GM21528 (cell line): ENCODE data around the gene GPRC5D.

Source experiments
- ATAC-seq: cut with Tn5 transposase; IDR thresholded peaks from one replicate; pipeline ENCODE4 v1.9.1; 2021; ENCODE audit warnings: mild to moderate bottlenecking, moderate library complexity; ENCODE audit not compliant: unreplicated experiment, low FRiP score

The GPRC5D gene

DNA sequence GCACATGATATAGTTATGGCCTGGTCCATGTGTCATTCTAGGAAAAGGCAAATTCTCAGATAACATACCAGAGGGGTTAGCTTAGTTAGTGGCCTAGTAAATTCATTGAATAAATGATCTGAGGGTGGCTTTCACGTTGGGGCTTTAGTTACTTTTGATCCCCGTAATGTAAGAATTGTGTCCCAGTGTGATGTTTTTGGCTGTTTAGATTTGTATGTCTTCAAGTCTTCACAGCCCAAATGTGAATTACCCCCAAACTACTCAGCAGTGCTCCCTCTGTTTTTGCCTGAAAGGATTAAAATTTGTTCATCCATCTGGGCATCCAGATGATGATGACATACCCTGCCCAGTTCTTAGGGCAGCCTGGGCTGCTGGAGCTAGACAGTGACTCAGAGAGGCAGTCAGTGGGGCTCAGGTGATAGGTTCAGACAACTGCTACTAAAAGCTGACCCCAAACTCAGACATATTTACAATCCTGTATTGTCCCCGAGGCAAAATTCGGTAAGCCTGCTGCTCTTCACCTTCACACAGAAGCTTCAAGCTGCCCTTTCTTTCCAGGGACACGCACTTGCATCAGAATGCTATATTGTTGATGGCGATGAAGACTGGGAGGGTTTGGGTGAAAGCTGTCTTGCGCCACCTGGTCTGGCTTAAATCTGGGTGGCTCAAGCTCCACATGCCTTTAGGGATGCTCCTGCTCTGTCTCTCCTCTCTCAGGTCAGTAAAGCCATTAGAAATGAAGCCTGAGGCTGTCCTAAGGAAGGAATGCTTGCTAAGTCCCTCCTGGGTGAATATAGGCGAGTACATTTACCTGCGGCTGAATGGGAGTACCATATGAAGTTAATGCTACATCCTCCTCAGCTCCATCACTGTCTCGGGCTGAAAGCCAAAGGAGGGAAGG lies 10.3 kb downstream of the GPRC5D start:
- ATAC-seq, result no peak

DNA sequence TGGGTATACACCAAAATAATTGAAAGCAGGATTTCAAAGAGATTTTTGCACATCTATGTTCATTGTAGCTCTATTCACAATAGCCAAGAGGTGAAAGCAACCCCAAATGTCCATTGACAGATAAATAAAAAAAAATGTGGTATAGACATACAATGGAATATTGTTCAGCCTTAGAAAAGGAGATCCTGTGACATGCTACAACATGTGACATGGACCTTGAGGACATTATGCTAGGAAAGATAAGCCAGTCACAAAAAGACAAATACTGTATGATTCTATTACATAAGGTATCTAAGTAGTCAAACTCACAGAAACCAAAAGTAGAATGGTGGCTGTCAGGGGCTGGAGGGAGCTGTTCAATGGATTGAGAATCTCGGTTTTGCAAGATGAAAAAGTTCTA lies 12.1 kb downstream of the GPRC5D start:
- no peak for ATAC-seq

DNA sequence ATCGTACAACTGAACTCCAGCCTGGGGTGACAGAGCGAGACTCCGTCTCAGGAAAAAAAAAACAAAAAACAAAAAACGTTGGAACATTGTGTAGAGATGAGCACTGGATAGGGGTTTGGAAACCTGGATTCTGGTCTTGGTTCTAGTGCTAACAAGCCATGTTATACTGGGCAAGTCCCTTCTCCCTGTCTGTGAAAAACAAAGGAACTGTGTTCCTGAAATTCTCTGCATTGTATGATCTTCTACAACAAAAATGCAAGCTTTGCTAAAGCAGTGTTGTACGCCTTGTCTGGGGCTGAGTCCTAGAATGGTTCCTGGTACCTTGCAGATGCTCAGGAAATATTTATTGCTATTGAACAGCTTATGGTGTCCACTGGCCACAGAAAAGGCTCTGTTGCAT lies 13.4 kb downstream of the GPRC5D start:
- ATAC-seq, result no peak

DNA sequence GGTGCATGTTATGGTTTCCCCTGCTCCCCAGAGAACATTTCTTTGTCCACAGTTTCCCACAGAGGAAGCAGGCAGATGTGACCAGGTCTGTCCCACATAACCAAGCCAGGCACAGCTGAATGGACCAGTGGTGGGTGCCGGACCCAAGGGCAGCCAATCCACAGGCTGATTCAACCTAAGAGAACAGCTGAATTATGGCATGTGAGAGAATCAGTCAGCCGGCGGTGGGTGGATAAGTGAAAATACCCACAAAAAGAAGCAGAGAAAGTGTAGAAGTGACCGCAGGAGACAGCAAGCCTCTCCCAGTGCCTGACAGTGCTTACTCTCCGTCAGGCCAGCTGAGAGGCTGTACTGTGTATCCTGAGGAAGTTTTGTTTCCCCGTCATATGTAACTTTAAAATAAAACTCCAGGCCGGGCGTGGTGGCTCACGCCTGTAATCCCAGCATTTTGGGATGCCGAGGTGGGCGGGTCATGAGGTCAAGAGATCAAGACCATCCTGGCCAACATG lies 14.9 kb downstream of the GPRC5D start:
- no peak for ATAC-seq

DNA sequence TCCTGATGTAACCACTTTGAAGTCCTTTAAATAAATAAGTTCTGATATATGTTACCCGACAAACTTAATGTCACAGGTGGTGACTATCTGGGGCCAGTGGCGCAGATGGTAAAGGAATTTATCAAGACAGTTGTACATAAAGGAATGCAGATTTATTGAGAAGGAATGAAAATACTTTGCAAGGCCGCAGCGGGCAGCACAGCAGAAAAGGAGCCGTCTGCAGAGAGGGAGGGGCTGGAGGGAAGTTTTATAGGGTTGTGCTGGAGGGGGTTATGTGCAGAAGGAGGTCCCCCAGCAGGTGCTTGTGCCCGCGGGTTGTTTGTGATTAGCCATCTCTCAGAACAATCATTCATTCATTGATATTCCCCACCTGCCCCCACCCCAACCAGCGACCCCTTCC lies 17.4 kb downstream of the GPRC5D start:
- no peak for ATAC-seq

DNA sequence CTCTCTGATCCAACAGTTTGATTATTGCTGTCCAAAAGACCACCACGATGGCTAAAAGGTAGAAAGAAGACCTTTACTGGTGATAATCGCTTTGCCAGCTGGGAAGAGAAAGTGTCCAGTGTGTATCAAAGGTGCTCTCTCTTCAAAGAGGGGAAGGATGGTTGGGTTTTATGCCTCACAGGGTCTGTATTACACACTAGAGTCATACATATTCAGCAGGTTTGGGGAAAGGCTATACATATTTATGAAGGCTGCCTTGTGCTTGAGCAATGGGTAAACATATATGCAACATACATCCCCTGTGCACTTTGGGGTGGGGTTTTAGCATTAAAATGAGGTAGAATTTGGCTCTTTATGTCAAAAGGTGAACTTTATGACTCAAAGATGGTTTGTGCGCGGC lies 18.2 kb downstream of the GPRC5D start:
- ATAC-seq, result no peak

DNA sequence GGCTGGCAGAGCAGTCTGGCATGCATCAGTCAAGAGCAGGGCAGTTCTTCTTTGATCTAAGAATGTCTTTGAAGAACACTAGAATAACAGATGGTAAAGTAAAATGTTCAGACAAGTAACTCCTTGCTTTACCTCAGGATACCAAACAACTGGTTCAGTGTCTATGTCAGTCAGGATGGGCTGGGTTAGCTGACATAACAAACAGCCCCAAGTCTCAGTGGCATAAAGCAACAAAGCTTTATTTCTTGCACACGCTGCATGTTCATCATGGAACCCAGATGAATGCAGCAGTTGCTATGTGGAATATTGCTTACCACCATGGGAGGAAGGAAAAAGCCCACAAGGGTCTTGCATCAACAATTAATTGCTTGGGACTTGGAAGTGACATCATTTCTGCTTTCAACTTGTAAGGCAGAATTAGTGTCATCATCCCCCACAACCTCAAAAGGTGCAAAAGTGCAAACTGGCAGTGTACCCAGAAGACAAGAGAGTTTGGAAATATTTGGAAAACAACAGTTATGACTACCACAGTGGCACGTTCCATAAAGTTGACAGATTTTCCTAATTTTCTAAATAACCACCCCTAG lies 21.2 kb downstream of the GPRC5D start:
- ATAC-seq, result no peak

DNA sequence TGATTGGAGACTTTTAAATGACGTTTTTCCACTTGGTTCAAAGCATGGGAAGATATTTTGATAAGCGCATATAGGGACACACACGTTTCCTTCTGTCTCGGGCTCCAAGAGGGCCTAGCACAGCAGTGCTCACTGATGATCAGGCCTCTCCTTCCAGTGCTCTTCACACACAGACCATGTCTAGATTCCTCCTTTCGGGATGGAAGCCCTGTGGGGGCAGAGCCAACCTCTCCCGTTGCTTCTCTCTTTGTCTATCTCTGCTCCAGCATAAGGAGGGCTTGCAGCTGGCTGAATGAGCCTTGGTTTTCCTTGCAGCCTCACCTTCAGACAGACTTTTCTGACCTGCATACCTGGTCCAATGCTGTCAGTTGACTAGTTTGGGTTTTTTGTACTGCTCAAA lies 22.3 kb downstream of the GPRC5D start:
- no peak for ATAC-seq

DNA sequence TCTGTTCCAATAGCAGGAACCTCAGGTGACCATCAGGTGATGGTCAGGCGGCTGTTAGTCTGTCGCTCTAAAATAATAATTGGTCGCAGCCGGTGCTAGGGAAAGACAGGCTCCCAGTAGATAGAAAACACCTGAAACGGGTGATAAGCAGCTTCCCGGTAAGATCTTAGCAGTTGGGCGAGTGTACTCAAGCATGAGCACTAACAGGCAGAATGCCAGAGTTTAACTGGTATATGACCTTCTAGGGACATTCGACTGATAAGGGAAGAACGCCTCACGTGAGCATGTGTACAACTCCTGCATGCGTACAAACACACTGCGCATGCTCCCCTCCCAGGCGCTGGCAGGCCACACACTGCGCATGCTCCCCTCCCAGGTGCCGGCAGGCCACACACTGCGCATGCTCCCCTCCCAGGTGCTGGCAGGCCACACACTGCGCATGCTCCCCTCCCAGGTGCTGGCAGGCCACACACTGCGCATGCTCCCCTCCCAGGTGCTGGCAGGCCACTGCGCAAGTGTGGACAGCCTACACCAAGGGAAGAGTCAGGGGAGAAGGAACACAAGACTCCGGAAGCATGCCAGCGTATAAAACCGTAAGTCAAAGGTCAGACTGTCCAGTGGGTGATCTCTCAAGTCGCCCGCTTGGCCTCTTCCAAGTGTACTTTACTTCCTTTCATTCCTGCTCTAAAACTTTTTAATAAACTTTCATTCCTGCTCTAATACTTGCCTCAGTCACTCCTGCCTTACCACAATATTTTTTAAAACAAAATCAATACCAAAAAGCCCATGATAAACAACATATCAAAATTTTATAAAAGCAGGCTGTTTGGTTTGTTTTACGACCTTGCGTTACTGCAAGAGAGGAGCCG lies 24.5 kb downstream of the GPRC5D start:
- peak; percentile 80 for ATAC-seq

DNA sequence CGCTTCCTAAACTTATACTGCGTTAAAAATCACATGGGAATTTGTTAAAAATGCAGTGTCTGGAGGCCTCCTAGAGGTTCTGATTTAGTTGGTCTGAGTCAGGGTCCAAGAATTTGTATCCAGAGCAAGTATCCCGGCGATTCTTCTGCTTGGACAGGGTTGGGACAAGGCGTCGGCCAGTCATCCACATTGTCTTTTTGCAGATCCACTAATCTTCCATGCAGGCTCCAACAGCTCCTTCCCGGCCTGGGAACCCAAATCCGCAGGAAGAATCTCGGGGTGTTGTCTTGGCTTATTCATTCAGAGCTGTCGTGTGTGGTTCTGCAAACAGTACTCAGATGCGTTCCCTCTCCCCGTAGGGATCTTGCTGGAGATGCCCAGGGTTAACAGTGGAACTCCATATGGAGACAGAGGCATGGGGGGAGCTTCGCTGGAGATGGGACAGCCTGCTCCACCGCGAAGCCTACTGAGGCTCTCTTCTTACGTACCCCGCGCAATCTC lies 25.3 kb downstream of the GPRC5D start:
- no peak for ATAC-seq

DNA sequence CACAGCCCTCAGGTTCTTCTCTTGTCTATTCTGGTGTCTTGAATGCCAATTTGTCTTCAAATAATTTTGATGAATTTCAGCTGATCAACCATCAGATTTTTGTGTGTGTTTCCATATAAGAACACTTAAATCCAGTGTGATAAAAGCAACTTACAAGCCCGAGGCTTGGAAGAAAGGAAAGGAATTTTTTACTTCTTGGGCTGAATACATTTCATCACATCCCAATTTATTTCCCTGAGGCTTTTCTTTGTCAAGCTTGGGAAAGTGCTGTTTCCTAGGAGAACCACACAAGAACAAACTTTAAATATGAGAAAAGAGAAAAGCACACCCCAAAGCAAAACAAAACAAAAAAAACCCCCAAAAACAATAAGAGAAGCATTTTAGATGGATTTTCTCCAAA lies 26.6 kb downstream of the GPRC5D start:
- no peak for ATAC-seq

DNA sequence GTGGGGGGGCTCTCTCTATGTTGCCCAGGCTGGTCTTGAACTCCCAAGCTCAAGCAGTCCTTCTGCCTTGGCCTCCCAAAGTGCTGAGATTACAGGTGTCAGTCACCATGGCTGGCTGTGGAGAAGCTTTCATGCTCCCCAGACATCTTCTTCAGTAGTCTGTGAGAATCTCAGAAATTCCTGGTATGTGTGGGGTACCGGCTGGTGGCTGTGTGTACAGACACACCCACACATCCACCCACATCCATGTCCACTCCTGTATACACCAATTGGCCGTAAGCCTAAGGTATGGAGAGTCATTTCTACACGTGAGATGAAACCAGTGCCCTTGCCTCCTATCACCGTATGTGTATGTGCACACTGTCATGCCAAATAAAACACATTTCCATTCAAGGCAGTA lies 27.8 kb downstream of the GPRC5D start:
- no peak for ATAC-seq

DNA sequence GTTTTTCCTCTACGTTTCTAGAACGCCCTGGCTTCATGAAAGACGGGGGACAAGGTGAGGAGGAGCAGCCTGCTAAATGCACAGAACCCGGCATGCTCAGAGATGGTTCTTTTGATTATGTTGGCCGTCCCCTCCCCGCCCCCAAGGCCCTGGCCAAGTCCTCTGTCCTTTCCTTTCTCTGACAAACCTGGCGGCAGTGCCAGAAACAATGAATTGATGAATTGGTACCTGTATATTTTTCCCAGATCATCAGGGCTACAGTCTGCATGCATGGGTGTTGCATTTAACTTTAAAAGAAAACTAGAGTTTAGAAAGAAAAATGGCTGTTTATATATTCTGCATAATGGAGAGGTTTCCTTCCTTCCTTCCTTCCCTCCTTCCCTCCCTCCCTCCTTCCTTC lies 29.0 kb downstream of the GPRC5D start:
- ATAC-seq, result no peak

DNA sequence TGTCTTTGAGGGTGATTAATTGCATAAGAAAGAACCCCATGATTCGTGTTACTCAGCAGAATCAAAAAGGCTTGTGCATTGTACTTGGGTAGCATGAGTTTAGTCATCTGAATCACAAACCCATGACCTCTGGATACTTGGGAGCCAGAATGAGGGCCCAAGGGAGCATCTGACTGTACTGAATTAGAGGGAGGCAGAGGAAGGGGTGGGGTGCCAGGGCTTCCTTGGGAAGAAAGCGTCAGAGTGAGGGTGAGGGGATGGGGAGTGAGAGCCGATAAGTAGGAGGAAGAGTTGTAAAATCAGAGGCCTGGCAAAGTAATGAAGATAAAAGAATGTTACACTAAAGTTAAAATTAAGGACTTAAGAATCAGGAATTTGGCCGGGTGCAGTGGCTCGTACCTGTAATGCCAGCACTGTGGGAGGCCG lies 29.8 kb downstream of the GPRC5D start:
- no peak for ATAC-seq

DNA sequence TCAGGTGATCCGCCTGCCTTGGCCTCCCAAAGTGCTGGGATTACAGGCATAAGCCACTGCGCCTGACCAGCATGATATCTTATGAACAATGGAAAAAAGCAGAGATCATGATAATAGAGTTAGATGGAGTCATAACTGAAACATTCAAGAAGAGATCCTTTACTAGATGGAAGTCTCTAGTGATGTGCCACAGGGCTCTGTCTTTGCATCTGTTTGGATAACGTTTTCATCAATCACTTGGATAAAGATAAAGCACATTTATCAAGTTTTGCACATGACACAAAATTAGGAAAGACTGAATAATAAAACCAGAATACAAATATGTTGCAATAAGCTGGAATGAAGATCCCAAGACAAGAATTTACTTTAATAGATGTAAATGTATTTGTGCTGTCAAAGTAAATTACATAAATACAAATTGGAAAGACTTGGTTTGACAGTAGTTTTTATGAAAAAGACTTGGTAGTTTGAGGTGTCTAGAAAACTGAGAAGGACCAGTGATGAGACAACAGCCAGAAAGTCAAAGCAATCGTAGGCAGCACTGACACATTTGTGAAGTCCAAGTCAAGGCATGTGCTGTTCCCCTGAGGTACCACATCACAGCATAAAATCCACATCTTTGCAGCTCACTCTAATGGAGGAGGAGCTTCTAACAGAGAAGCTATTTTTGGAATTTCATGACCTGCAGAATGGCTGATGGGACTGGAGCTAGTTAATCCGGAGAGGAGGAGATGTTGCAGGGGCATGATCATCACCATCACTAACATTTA lies 32.1 kb downstream of the GPRC5D start:
- no peak for ATAC-seq

DNA sequence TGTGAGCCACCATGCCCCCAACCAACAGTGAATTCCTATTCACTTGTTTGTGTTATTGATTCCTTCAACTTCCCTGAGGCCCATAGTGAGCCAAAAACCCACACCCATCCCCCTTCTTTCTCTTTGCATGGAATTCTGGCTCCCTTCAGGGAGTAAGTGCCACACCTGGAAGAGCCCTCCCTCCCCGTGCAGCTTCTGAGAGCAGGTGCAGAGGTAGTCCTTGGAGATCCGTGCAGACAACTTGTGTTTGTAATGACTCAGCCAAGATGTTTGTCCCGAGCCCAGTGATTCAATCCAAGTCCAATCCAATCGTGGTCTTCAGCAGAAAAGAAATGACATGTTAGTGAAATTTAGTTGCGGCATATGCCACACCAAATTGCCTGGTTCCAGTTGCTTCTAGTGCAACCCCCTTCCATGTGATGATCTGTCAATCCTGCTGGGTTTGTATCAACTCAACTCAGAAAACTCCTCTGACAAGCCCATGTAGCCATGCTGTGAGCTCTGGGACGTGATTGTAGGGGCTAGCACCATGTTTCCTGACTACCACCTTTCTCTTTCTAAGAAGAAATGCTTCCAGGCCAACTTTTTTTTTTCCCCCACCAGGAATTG lies 33.1 kb downstream of the GPRC5D start:
- ATAC-seq, result no peak

DNA sequence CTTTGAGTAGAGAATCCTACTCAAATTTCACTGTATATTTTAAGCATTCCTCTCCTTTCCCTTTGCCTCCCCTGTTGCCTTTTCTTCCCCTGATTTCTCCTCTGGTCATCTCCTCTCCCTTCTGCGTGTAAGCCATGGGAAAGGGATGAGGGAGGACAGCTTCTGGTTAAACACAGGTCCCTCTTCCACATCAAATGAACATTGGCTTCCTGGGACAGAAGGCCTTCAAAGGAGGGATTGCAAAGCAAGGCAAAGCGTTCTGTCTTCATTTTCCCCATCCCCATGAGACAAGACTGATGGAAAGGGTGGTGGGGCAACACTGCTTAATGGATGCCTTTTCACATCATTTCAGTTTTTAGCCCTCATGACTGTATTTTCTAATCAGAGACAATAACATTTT lies 34.5 kb downstream of the GPRC5D start:
- no peak for ATAC-seq

DNA sequence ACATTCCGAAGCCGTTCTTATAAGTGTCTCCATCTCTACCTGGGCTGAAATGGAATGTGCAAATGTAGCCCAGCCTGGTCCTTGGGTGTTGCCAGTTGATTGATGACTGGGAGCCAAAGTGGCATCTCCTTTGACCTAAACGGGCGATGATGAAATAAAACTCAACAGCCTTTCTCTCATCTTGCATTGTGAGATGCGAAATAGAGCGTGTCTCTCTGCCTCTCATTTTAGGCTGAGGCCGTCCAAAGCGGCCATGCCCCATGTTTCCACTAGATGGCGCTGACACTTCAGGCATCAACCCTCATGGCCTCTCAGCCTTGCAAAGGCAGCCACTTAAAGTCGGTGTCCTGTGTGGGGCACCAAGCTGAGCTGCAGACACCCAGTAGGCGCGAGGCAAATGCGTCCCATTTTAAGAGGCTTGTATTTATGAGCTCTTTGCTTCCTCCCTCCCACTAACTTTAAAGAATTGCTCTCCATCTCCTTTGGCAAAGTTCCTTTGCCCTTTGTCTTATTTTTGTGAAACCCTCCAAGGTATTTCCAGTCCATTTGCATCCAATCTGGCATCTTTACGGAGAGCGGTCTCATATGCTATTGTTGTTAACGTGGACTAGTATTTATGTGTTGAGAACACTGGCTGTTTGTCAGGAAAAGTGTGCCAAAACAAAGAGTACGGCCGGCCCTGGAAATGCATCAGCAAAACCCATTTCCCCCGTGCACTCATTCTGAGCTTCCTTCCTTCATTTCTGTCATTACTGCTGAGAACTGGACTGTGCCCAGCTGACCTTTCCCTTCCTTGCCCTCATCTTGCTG lies 35.6 kb downstream of the GPRC5D start:
- ATAC-seq, result peak; percentile 90

DNA sequence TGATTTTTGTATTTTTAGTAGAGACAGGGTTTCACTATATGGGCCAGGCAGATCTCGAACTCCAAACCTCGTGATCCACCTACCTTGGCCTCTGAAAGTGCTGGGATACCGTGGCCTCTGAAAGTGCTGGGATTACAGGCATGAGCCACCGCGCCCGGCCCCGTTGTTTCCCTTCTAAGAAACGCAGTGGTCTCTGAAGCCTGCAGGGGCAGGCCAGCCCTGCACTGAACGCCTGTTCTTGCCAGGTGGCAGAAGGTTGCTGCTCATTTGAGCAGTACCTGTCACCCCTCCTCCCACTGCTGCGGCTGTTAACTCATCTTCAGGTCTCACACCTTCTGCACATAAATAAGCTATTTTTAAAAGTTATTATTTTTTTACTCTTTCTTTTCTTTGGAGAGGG lies 36.3 kb downstream of the GPRC5D start:
- no peak for ATAC-seq
